RWPE1 (cell line): Measurements from ENCODE around the gene CLEC10A.
"Not testable (repeated sequence)": the region's sequence is repeated elsewhere in the genome, so short reads cannot be mapped to it uniquely, and the experiment has no call there.

Experiments
- CTCF ChIA-PET: fragments of 350-600 bp; sonication (Branson Sonifier 250); formaldehyde crosslinking; extraction: SDS; loops from one replicate; lab custom pipeline; 2021; lab: Yijun Ruan, JAX
- POLR2A ChIA-PET: fragments of 400-600 bp; formaldehyde crosslinking; extraction: SDS; loops from one replicate; lab custom pipeline; 2020; ENCODE audit warnings: antibody characterized with exemption; ENCODE audit not compliant: low non-redundant PET; lab: Yijun Ruan, JAX
- DNase-seq: peaks from one replicate; pipeline ENCODE4 v3.0.0; 2012; ENCODE audit warnings: low spot score
- H3K27ac ChIP-seq: fragments of 450-650 bp; 2 replicates; pipeline ENCODE4 v1.5.1; 2017
- TF ChIP-seq, protein P1 (sequence below): fragments of 450-650 bp; conservative IDR thresholded peaks from 2 replicates; pipeline ENCODE4 v1.5.1; 2017; ENCODE audit warnings: low read depth, mild to moderate bottlenecking

CLEC10A gene

GRCh38 chr17:7108981-7109380 is 28.9 kb upstream of the CLEC10A start:
- DNase-seq = no peak
- ChIA-PET CTCF (no interaction called here), POLR2A (no interaction called here)

GRCh38 chr17:7108560-7108925 is 28.5 kb upstream of the CLEC10A start:
- no peak overlapping the region for H3K27ac ChIP-seq
- ChIA-PET POLR2A (no interaction called here), CTCF (no interaction called here)
- no peak for DNase-seq
- TF ChIP-seq, protein P1, sequence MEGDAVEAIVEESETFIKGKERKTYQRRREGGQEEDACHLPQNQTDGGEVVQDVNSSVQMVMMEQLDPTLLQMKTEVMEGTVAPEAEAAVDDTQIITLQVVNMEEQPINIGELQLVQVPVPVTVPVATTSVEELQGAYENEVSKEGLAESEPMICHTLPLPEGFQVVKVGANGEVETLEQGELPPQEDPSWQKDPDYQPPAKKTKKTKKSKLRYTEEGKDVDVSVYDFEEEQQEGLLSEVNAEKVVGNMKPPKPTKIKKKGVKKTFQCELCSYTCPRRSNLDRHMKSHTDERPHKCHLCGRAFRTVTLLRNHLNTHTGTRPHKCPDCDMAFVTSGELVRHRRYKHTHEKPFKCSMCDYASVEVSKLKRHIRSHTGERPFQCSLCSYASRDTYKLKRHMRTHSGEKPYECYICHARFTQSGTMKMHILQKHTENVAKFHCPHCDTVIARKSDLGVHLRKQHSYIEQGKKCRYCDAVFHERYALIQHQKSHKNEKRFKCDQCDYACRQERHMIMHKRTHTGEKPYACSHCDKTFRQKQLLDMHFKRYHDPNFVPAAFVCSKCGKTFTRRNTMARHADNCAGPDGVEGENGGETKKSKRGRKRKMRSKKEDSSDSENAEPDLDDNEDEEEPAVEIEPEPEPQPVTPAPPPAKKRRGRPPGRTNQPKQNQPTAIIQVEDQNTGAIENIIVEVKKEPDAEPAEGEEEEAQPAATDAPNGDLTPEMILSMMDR = no peak

More at GRCh38 chr17:7108981-7109380, 28.9 kb upstream of the CLEC10A start:
- TF ChIP-seq, protein P1 = no peak
- no peak overlapping the region for H3K27ac ChIP-seq

GRCh38 chr17:7107795-7108559 is 27.9 kb upstream of the CLEC10A start:
- no peak for DNase-seq
- H3K27ac ChIP-seq = no peak overlapping the region
- POLR2A ChIA-PET = no interaction called here
- CTCF ChIA-PET = no interaction called here
- TF ChIP-seq, protein P1 = no peak

- POLR2A ChIA-PET = no interaction called here
- no peak overlapping the region for H3K27ac ChIP-seq
- no peak for DNase-seq
- CTCF ChIA-PET = no interaction called here
- TF ChIP-seq, protein P1 = no peak
Observed at GRCh38 chr17:7107012-7107754, 27.1 kb upstream of the CLEC10A start.

GRCh38 chr17:7102421-7102820 is 22.4 kb upstream of the CLEC10A start:
- POLR2A ChIA-PET = no interaction called here
- TF ChIP-seq, protein P1 = no peak
- H3K27ac ChIP-seq = no peak overlapping the region
- CTCF ChIA-PET = interaction anchor here (1.0 kb wide), 1 partner anchor 50 kb away, joined by 4 read pairs; no protein-coding TSS in a partner anchor
- DNase-seq = no peak

DNA sequence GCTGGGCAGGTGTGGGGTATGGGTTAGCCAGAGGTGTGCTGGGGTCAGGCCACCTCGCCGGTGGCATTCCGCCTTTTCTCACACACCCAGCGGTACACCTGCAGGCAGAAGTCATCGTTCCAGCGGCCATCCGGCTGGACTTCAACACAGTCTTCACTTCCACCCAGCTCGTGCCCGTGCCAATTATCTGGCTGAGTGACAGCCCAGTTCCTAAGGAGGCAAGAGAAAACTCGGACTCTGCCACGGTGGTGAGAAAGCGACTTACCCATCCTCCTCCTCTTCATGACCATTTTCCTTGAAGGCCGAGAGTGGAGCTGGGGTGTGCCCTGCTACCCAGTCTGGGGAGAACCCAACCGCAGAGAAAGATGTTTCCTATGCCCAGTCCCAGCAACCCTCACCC is 21.5 kb upstream of the CLEC10A start:
- DNase-seq = no peak
- ChIA-PET CTCF (interaction anchor here (1.0 kb wide), 1 partner anchor 49 kb away, joined by 4 read pairs; no protein-coding TSS in a partner anchor), POLR2A (no interaction called here)
- no peak overlapping the region for H3K27ac ChIP-seq
- TF ChIP-seq, protein P1 = no peak

GRCh38 chr17:7100641-7101379 is 20.8 kb upstream of the CLEC10A start:
- CTCF ChIA-PET = interaction anchor here (0.6 kb wide), 1 partner anchor 171 kb away, joined by 5 read pairs; no protein-coding TSS in a partner anchor
- POLR2A ChIA-PET, DNase-seq, H3K27ac ChIP-seq: not testable (repeated sequence)
